Measurements from ENCODE around the gene EDIL3. TPM values are rescaled to one million over a fixed set of nuclear protein-coding genes. Genes with fewer than 3 reads are reported as not detected.

Gene EDIL3
- total and polyA plus RNA-seq, 10 of the 15 experiments (the other 5 are each of a cell fraction or from before 2014, with no cell fraction given), result 0.01 to 0.62 (median 0.20) TPM

DNA sequence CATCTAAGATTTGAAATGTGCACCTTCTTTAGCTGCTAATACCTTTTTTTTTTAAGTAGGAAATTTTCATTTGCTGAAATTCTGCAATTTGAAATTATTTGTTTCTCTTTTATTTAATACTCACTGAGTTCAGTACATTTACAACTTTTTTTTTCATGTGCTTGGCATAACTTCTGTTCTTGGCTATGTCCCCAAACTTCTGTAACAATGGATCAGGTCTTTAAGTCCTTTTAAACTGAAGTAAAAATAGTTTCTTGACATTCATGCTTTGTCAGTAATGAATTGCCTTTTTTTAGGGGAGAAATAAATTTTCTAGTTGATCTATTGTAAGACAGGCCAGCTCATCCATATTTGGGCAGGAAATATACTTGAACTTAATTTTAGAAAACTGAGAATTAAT is 41.5 kb downstream of the EDIL3 start:
- no peak for DNase-seq (ENCODE audit: low read depth, low spot score)
- H3K4me2 ChIP-seq (ENCODE audit: control insufficient read depth, insufficient read depth), result no peak overlapping the region
- ATAC-seq, result no peak
- no peaks in the 10 kb centered on the region for H4K20me1 ChIP-seq (ENCODE audit: control insufficient read depth, insufficient read depth)
- intact Hi-C loops (cut with micrococcal nuclease; ENCODE audit: unreplicated experiment), result no loop called here
- H3K4me1 ChIP-seq (ENCODE audit: control insufficient read depth, insufficient read depth, low read length), result no peaks in the 10 kb centered on the region
- H2AFZ ChIP-seq (ENCODE audit: control insufficient read depth, low read depth, low read length), result no peak overlapping the region
- H3K36me3 ChIP-seq (ENCODE audit: control insufficient read depth in 2 of 2, insufficient read depth in 2 of 2, low read length in 1 of 2), result no peaks in the 10 kb centered on the region
- ChIA-PET CTCF (no interaction called here), POLR2A (no interaction called here), SMC1A (ENCODE audit: uncharacterized antibody, unreplicated experiment) (no interaction called here), RAD21 (ENCODE audit: unreplicated experiment) (no interaction called here)
- H3K27me3 ChIP-seq (replicated peaks in 1 of 2; ENCODE audit: control insufficient read depth in 2 of 2, insufficient read depth in 2 of 2, low read length in 1 of 2), result no peaks in the 10 kb centered on the region
- no peaks in the 10 kb centered on the region for H3K9me3 ChIP-seq (replicated peaks; ENCODE audit: control insufficient read depth, insufficient read depth, low read length)
- BruUV-seq (replicated peaks), result no TSS peak
- no peak for FAIRE-seq
- TF ChIP-seq RBBP5 (conservative IDR thresholded peaks at IDR 0.05), result no peak
- no peak for TF ChIP-seq SP1 (IDR thresholded peaks at IDR 0.05; ENCODE audit: low read depth, low read length)
- no peak for TF ChIP-seq GATAD2B (conservative IDR thresholded peaks at IDR 0.05; ENCODE audit: low read depth)
- no peak for TF ChIP-seq RFX5 (IDR thresholded peaks at IDR 0.05; ENCODE audit: low read depth, low read length)
- TF ChIP-seq HCFC1 (IDR thresholded peaks at IDR 0.05; ENCODE audit: low read length), result no peak
- TF ChIP-seq ZNF24 (IDR thresholded peaks at IDR 0.05), result no peak
- H3K79me2 ChIP-seq (ENCODE audit: control insufficient read depth, insufficient read depth, low read length), result no peaks in the 10 kb centered on the region
- no peak overlapping the region for H3K9ac ChIP-seq (ENCODE audit: control insufficient read depth, insufficient read depth, low read length)
- no peak overlapping the region for H3K4me3 ChIP-seq
- in situ Hi-C loops (cut with MboI), result no loop called here
- no peak overlapping the region for H3K27ac ChIP-seq (ENCODE audit: control insufficient read depth, insufficient read depth)

DNA sequence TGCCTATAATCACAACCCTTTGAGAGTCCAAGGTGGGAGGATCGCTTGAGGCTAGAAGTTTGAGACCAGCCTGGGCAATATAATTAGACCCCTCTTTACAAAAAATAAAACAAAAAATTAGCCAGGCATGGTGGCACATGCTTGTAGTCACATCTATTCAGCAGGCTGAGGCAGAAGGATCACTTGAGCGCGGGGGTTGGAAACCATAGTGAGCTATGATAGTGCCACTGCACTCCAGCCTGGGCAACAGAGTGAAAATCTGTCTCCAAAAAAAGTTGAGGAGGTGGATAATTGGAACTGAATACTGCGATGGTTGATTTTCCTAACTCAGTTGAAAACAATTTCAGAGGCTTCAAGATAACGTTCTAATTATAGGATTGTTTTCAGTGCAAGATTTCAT is 52.6 kb downstream of the EDIL3 start:
- in situ Hi-C loops (cut with MboI), result no loop called here
- Histone ChIP-seq H4K20me1 (ENCODE audit: control insufficient read depth, insufficient read depth) (no peaks in the 10 kb centered on the region), H2AFZ (ENCODE audit: control insufficient read depth, low read depth, low read length) (no peak overlapping the region), H3K9ac (ENCODE audit: control insufficient read depth, insufficient read depth, low read length) (no peak overlapping the region), H3K79me2 (ENCODE audit: control insufficient read depth, insufficient read depth, low read length) (no peaks in the 10 kb centered on the region), H3K4me3 (no peak overlapping the region), H3K27me3 (replicated peaks in 1 of 2; ENCODE audit: control insufficient read depth in 2 of 2, insufficient read depth in 2 of 2, low read length in 1 of 2) (no peaks in the 10 kb centered on the region), H3K4me2 (ENCODE audit: control insufficient read depth, insufficient read depth) (no peak overlapping the region), H3K4me1 (ENCODE audit: control insufficient read depth, insufficient read depth, low read length) (no peaks in the 10 kb centered on the region), H3K27ac (ENCODE audit: control insufficient read depth, insufficient read depth) (no peak overlapping the region), H3K36me3 (ENCODE audit: control insufficient read depth in 2 of 2, insufficient read depth in 2 of 2, low read length in 1 of 2) (no peaks in the 10 kb centered on the region), H3K9me3 (replicated peaks; ENCODE audit: control insufficient read depth, insufficient read depth, low read length) (no peaks in the 10 kb centered on the region)
- POLR2A ChIA-PET, result no interaction called here
- no peak for FAIRE-seq
- no peak for ATAC-seq
- WGBS (ENCODE audit: insufficient coverage, insufficient replicate concordance, low lambda C conversion rate, missing lambda C conversion rate), result 21% methylated on average over 5 of the region's 5 CpGs
- RAD21 ChIA-PET (ENCODE audit: unreplicated experiment), result no interaction called here
- BruUV-seq (replicated peaks), result no TSS peak
- no peak for DNase-seq (ENCODE audit: low read depth, low spot score)
- SMC1A ChIA-PET (ENCODE audit: uncharacterized antibody, unreplicated experiment), result no interaction called here
- CTCF ChIA-PET, result no interaction called here
- intact Hi-C loops (cut with micrococcal nuclease; ENCODE audit: unreplicated experiment), result no loop called here
- TF ChIP-seq IRF3 (IDR thresholded peaks at IDR 0.05) (no peak), ZBTB40 (IDR thresholded peaks at IDR 0.05; ENCODE audit: borderline replicate concordance) (no peak), BRCA1 (IDR thresholded peaks at IDR 0.05; ENCODE audit: low read depth, low read length) (no peak), ZNF217 (IDR thresholded peaks at IDR 0.05) (no peak)
